Measurements from ENCODE around the gene KRTAP1-5. TPM values are rescaled to one million over a fixed set of nuclear protein-coding genes. Genes with fewer than 3 reads are reported as not detected.

The KRTAP1-5 gene
- total and polyA plus RNA-seq, 2 experiments from 2014 or later = not detected

DNA sequence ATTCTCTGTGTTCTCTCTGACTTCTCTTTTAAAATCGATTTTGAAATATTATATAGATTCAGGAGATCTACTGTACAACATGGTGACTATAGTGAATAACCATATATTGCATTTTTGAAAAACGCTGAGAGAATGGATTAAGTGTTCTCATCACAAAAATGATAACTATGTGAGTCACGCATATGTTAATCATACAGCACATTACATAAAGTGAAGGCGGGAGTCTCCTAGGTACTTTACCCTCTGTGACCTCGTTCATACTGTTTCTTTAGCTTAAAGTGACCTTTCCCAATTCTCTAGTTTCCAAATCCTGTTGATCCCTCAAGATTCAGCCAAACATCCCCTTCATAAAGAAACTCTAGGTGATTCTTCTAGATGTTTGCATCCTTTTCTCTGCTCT, 24.2 kb downstream of the KRTAP1-5 start:
- Mint-ChIP-seq H3K27me3 (ENCODE audit: insufficient read depth, low read depth, poor library complexity) (no peaks in the 10 kb centered on the region), H3K4me1 (no peaks in the 10 kb centered on the region), H3K9me3 (no peaks in the 10 kb centered on the region), H3K4me3 (no peak overlapping the region), H3K36me3 (ENCODE audit: low read depth) (no peaks in the 10 kb centered on the region), H3K27ac (no peak overlapping the region)
- Histone ChIP-seq H4K20me1 (replicated peaks; ENCODE audit: insufficient read depth) (no peaks in the 10 kb centered on the region), H3K79me2 (replicated peaks; ENCODE audit: insufficient read depth) (no peaks in the 10 kb centered on the region), H3F3A (replicated peaks; ENCODE audit: low read depth) (no peaks in the 10 kb centered on the region), H3K27ac (ENCODE audit: low read depth) (no peak overlapping the region), H2AFZ (no peak overlapping the region), H3K36me3 (ENCODE audit: insufficient read depth) (no peaks in the 10 kb centered on the region), H3K9me2 (ENCODE audit: insufficient read depth) (no peaks in the 10 kb centered on the region), H3K4me2 (no peak overlapping the region), H3K4me1 (ENCODE audit: insufficient read depth) (no peaks in the 10 kb centered on the region), H3K4me3 (no peak overlapping the region), H3K27me3 (ENCODE audit: insufficient read depth) (no peaks in the 10 kb centered on the region)
- ATAC-seq = no peak
- no peak for DNase-seq (ENCODE audit: low spot score)
- TF ChIP-seq ZNF114 (CRISPR knock-in tag; IDR thresholded peaks at IDR 0.05) (no peak), EZH2 (IDR thresholded peaks at IDR 0.05; ENCODE audit: low read depth, unreplicated experiment) (no peak), ZNF331 (CRISPR knock-in tag; IDR thresholded peaks at IDR 0.05; ENCODE audit: low read depth) (no peak), EZH2phosphoT487 (IDR thresholded peaks at IDR 0.05; ENCODE audit: unreplicated experiment) (no peak), STAT1 (IDR thresholded peaks at IDR 0.05; ENCODE audit: unreplicated experiment) (no peak), JUNB (IDR thresholded peaks at IDR 0.05; ENCODE audit: unreplicated experiment) (no peak), POLR2AphosphoS5 (IDR thresholded peaks at IDR 0.05; ENCODE audit: low read depth) (no peak), REST (IDR thresholded peaks at IDR 0.05; ENCODE audit: unreplicated experiment) (no peak), NANOG (IDR thresholded peaks at IDR 0.05; ENCODE audit: borderline replicate concordance) (no peak)
- TF ChIP-seq, protein P1, sequence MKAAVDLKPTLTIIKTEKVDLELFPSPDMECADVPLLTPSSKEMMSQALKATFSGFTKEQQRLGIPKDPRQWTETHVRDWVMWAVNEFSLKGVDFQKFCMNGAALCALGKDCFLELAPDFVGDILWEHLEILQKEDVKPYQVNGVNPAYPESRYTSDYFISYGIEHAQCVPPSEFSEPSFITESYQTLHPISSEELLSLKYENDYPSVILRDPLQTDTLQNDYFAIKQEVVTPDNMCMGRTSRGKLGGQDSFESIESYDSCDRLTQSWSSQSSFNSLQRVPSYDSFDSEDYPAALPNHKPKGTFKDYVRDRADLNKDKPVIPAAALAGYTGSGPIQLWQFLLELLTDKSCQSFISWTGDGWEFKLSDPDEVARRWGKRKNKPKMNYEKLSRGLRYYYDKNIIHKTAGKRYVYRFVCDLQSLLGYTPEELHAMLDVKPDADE (IDR thresholded peaks at IDR 0.05) = no peak
- TF ChIP-seq, protein P2, sequence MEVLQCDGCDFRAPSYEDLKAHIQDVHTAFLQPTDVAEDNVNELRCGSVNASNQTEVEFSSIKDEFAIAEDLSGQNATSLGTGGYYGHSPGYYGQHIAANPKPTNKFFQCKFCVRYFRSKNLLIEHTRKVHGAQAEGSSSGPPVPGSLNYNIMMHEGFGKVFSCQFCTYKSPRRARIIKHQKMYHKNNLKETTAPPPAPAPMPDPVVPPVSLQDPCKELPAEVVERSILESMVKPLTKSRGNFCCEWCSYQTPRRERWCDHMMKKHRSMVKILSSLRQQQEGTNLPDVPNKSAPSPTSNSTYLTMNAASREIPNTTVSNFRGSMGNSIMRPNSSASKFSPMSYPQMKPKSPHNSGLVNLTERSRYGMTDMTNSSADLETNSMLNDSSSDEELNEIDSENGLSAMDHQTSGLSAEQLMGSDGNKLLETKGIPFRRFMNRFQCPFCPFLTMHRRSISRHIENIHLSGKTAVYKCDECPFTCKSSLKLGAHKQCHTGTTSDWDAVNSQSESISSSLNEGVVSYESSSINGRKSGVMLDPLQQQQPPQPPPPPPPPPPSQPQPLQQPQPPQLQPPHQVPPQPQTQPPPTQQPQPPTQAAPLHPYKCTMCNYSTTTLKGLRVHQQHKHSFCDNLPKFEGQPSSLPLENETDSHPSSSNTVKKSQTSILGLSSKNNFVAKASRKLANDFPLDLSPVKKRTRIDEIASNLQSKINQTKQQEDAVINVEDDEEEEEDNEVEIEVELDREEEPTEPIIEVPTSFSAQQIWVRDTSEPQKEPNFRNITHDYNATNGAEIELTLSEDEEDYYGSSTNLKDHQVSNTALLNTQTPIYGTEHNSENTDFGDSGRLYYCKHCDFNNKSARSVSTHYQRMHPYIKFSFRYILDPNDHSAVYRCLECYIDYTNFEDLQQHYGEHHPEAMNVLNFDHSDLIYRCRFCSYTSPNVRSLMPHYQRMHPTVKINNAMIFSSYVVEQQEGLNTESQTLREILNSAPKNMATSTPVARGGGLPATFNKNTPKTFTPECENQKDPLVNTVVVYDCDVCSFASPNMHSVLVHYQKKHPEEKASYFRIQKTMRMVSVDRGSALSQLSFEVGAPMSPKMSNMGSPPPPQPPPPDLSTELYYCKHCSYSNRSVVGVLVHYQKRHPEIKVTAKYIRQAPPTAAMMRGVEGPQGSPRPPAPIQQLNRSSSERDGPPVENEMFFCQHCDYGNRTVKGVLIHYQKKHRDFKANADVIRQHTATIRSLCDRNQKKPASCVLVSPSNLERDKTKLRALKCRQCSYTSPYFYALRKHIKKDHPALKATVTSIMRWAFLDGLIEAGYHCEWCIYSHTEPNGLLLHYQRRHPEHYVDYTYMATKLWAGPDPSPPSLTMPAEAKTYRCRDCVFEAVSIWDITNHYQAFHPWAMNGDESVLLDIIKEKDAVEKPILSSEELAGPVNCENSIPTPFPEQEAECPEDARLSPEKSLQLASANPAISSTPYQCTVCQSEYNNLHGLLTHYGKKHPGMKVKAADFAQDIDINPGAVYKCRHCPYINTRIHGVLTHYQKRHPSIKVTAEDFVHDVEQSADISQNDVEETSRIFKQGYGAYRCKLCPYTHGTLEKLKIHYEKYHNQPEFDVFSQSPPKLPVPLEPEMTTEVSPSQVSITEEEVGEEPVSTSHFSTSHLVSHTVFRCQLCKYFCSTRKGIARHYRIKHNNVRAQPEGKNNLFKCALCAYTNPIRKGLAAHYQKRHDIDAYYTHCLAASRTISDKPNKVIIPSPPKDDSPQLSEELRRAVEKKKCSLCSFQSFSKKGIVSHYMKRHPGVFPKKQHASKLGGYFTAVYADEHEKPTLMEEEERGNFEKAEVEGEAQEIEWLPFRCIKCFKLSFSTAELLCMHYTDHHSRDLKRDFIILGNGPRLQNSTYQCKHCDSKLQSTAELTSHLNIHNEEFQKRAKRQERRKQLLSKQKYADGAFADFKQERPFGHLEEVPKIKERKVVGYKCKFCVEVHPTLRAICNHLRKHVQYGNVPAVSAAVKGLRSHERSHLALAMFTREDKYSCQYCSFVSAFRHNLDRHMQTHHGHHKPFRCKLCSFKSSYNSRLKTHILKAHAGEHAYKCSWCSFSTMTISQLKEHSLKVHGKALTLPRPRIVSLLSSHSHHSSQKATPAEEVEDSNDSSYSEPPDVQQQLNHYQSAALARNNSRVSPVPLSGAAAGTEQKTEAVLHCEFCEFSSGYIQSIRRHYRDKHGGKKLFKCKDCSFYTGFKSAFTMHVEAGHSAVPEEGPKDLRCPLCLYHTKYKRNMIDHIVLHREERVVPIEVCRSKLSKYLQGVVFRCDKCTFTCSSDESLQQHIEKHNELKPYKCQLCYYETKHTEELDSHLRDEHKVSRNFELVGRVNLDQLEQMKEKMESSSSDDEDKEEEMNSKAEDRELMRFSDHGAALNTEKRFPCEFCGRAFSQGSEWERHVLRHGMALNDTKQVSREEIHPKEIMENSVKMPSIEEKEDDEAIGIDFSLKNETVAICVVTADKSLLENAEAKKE (CRISPR knock-in tag; IDR thresholded peaks at IDR 0.05) = no peak

Measured in GM23338 (cell line).